ENCODE results near the gene RCSD1. TPM values are rescaled to one million over a fixed set of nuclear protein-coding genes. Genes with fewer than 3 reads are reported as not detected.

Gene RCSD1
- polyA plus RNA-seq, 1 donor = 60.8 TPM

DNA sequence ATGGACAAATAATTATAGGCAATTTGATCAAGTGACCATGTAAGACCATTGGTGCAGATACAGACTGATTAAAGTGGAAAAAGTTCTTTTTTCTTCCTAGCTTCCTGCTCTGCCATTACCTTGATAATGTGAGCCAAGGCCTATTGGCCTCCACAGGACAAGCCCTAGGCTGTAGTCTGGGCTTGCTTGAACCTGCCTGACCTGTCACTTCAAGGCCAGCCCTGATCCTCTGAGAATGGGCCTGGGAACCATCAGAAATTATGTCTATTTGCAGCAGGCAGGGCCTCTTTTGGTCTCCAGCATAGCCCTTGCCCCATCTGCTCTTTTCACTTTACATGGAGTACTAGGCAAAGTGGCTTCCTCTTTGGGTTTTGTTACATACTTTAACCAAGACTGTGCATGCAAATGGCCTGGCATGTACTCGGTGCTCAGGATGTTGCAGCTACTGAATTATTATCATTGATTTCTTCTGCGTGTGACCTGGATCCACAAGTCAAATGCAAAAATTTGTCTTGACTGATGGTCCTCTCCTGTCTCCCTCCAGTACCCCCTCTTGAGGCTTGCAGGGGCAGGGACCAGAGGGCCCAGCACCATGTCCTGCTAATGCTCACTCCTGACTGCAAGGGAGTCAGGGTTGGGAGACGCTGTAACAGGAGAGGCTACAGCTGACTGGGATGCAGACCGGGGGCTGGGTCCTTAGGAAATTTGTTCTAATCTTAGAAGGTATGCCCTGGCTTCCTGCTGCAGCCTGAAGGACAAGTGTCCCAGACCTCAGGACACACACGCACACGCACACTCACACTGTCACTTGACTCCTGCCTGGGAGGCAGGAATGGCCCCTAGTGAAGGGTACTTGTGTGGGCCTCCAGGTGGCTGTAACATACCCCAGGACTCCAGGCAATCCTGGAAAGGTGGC lies 39.4 kb downstream of the RCSD1 start:
- DNase-seq = no peak

DNA sequence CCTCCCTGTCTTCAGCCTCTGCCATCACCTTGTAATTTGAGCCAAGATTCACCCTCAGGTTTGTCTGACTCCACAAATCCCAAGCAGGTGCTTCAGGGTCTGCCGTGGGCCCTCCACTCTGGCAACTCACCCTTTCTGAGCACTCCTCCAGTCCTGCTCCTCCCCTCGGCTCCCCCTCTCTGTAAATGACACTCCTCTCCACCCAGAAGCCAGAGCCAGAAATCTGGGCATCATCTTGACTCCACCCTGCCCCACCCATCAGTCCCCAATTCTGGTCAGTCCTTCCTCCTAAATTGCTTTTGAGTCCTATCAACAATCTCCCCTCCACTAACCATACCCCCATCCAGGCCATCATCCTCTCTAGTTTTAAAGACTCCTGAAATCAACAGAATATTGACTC lies 40.5 kb downstream of the RCSD1 start:
- no peak for DNase-seq

DNA sequence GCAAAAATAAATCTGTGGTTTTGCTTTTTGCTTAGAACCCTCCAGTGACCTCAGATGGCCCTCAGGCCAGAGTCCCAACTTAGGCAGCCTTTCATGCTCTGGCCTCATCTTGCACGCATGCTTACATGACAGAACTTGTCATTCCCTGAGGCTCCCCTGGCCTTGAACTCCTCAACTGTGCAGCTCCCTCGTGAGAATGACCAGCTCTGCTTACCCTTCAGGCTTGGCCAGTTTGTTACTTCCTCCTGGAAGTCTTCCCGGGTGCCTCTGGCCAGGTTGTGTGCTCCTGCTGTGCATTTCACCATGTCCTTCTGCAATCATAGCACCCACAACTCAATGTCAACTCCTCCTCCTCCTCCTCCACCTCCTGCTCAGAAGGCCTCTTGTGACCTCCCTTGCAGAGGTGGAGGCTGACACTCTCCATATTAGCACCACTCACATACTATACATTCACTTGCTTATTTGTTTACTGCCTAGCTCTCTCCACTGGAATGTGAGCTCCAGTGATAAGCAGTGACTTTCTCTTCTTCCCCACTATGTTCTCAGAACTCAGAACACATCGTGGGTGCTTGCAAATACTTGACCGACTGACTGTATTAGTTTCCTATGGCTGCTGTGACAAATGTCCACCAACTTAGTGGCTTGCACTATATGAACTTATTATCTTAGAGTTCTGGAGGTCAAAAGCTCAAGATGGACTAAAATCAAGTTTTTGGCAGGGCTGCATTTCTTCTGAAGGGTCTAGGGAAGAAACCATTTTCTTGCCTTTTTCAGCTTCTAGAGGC lies 41.9 kb downstream of the RCSD1 start:
- DNase-seq = no peak

DNA sequence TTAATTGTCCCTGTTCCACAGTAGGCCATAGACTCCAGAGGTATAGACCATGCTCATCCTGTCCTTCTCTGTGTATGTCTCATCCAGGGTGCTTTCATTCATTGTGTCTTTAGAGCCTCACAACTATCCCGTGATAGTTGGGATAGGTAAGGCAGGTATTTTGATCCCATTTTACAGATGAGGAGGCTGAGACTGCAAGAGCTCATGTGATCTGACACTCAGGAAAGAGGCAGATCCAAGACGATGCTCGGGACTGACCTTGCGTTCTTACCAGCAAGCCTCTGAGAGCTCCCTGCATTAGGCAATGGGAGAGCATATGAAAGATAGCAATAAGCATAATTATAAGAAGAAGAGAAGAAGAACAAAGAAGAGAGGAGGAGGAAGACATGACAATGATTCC lies 42.8 kb downstream of the RCSD1 start:
- DNase-seq = no peak

DNA sequence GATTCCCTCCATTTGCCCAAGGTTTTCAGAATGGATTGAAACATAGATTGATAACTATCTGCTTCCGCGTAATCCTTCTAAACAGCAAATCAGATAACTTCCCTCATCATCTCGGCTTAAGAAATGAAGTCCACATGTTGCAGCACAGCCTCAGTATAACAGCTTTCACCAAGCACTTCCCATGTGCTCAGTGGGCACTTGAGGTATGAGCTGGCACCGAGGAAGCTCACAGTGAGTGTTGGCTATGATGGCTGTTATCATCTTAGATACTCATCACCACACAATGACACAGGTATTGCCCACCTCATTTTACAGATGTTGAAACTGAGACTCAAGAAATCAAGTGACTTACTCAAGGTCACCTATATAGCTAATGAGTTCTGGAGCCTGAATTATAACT lies 43.2 kb downstream of the RCSD1 start:
- no peak for DNase-seq

DNA sequence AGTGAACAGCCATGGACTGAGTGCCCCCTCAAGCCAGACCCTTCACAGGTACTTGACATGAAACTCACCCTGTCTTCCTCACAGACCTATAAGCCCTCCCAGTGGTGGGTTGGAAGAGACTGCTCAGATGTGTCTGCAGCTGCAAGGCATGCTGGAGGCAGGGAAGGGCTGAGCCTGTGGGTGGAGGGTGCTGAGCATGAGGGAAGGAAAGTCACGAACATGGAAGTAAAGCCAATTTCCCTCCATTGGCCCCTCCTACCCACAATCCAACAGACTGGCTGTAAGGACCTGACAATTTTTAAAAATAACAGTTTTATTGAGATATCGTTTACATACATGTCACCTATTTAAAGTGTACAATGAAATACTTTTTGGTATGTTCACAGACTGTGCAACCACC lies 44.1 kb downstream of the RCSD1 start:
- DNase-seq = no peak

DNA sequence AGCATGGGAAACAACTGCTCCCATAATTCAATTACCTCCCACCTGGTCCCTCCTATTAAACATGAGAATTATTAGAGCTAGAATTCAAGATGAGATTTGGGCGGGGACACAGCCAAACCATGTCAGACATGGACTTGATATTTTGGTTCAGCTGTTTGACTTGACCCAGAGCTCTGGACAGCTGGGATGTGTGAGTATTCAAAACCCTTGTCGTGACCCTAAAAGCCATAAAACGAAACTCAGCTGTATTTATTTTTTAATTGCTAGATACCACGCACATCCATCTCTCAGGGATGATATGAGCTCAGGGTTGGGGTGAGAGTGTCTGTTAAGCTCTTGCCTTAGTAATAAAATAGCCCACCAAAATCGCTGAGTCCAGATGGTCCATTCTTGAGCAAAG lies 45.4 kb downstream of the RCSD1 start:
- no peak for DNase-seq

DNA sequence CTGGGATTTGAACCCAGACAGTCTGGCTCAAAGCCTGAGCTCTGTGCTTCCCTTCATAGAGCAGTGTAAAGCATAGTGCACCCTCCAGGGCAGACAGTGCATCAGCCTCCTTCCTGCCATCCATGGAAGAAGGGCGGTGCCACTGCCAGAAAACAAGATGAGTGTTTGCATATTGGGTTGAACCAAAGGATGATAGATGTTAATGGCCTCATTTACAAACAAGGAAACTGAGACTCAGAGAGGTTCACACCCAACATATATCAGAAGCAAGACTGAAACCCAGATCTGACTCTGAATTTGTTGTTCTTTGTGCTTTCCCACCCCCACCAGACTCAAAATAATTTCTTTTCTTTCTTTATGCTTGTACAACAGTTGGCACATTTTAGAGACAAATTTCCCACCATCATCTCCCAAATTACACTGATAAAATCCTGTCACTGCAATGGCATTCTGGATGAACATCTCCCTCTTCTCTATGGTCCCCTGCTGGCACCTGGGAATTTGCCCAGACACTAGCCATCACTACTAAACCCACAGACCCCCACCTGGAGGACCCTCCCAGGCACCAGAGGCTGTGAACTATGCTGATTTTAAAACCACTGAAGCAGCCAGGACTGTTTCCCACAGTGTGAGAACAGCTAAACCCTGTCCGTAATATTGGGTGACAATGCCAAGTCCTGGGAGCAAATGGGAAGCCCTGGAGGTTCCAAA lies 46.3 kb downstream of the RCSD1 start:
- DNase-seq = no peak

DNA sequence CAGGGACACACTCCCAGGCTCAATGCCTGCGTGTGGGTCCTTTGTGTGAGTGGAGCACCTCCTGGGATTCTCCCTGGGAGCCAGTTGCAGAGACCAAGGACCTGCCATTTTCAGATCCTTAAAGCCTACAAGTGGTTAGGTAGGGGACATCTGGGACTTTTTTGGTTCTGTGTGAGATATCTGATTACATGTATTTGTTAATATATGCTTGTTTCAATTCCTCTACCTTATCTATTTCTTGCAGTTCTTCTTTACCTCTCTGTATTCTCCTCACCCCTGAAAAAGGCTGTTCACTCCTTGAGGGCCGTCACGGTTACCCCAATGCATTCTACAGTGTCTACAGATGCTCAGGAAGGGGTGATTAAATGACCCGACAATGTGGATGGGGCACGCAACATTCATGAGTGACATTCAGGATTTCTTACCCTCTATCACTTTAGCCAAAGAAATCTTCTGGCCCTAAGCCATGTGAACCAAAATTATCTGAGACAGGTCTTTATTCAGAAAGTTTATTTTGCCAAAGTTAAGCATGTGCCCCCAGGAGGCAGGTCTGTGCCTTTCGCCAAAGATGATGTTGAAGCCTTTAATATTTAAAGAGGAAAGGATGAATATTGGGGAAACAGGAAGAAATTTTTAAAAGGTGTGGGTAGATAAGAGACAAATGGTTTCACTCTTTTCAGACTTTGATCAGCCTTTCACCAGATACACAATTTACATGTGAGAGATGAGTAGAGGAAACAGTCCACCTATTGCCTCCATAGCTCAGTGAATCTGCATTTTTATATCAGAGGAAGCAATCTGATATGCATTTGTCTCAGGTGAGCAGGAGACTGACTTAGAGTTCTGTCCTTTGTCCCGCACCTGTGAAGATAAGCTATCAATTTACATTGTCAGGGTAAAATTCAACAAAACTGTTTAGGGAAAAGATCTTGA lies 47.1 kb downstream of the RCSD1 start:
- DNase-seq = no peak

DNA sequence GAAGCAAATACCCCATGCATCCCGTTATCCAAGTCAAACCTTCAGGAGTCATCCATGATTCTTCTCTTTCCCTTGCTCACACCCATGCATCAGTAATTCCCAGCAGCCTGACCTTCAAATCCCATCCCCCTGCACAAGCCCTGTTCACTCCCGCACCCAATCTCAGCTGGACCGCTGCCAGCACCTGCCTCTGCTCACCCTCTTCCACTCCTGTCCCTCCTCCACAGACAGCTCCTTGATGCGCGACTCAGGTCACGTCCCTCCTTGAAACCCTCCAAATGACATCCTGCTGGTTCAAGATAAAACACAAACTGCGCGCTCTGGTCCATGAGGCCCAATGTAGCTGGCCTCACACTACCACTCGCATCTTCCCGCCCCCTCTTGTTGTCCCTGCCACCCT lies 48.4 kb downstream of the RCSD1 start:
- no peak for DNase-seq

DNA sequence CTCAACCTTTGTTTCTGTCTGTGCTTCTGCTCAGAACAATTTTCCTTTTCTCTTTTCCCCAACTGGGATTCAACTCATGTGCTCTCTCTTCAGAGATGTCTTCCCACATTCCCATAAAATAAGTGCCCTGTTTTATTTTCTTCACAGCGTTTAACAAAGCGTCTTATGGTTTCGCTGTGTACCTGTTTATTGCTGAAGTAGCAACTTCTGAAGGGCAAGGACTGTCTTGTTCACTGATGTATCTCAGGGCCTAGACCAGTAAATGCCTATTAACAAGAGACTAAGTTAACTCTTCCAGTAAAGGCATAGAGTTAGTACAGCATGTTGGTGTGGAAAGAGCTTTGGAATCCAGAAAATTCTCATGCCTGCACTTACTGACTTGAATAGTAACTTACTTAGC lies 48.8 kb downstream of the RCSD1 start:
- DNase-seq = no peak

DNA sequence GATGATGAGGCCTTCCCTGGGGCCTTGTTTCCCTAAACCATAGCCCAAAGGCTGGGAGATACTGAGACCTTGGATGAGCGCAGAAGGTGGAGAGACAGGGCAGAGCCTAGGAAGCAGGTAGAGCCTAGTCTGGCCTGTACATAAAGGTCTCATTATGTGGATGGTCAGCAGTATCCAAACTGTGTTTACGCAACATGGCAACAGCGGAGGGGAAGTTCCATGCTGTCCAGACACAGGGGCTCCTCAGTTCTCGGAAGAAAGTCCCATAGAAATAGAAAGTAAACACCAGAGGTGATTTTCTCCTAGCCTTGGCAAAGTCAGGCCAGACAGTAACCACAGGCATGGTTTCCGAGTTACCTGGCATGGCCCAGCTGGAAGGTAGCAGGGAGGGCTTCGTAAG lies 49.7 kb downstream of the RCSD1 start:
- no peak for DNase-seq

DNA sequence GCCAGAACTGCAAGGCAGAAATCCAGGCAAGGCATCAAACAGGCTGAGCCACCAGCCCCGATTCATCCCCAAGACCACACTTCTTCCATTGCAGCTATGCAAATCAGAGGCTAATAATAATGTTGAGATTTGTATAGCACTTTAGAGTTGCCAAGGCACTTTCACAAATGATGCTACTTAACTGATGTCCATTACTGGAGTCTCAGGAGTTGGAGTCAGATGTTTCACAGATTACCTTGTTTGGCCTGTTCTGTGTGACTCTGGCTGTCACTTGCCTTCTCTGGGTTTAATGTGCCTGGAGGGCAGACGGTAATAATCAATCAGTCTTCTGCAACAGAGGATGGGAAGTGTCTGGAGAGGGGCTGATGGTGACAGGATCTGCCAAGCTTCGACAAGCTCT lies 51.0 kb downstream of the RCSD1 start:
- no peak for DNase-seq

DNA sequence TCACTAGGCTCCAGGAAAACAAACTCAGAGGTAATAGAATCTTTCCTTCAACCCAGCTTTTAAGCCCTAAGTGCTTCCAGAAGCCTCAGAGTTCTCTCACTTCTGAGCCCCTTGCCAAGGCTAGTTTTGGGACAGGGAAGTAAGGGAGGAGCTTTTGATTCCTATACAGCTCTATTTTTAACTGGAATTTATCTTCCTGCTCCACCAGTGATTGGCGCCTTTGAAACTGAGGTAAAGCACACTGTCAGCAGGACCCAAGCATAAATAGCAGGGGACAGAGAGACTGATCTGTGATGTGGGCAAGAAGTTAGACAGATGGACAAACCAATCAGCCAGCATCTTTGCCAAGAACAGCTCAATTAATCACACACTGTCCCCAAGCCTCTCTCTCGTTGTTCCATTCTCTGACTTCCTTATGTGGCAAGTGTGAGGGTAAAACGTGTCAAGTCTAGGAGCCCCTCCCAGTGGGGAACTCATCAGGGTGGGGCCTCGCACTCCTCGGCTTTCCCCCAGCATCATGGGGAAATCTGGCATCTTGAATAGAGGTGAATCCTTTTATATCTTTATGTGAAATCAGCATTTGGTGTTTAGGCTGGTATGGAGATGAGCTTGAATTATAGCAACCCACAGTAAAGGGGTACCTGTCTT lies 51.5 kb downstream of the RCSD1 start:
- peak; percentile 74 for DNase-seq

DNA sequence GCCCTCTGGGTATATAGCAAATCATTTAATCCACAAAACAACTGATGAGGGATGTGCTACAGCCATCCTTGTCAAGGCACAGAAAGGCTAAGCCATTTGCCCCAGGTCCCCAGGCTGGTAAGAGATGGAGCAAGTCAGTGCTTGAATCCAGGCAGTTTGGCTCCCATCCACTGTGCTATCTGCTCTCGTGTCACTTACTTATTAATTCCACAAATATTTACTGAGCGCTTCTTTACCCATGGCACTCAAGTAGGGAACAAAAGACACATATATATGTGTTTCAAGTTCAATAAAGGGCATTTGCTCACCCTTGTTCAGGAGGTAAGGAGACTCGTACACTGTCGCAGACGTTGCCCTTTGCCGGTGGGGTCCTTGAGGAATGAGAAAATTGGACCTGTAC lies 53.2 kb downstream of the RCSD1 start:
- DNase-seq = no peak

DNA sequence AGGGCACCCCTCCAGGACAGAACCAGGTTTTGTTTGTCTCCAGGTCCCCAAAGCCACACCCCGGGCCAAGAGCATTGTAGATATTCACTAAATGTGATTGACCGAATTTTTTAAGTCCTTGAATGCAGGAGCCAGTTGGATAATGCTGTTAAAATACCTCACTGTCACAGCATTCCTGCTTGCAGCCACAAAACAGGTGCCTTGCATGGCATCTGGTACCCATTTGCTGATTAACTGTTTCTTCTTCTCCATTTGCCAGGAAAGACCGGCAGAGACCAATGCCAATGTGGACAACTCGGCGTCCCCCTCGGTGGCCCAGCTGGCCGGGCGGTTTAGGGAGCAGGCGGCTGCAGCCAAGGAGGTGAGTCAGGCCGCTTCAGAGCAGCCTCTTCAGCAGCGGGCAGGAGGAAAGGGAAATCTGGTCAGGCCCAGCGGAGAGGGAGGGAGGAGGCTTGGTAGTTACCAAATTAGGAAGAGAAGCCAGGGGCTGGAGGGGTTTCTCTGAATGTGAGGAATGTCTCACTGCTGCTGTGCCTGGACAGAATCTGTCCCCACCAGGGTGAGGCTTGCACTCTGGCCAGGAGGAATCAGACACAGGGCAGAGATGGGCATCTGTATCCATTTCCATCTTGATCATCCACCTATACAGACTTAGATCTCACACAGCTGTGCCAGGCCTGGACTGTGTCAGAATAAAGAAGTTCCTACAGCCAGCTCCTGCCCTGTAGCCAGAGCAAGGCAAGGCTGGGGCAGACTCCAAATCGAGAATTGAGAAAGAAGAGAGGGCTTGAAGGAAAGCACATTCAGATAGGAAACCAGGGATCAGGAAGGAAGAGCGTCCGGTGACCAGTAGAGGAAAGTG lies 53.8 kb downstream of the RCSD1 start:
- no peak for DNase-seq

DNA sequence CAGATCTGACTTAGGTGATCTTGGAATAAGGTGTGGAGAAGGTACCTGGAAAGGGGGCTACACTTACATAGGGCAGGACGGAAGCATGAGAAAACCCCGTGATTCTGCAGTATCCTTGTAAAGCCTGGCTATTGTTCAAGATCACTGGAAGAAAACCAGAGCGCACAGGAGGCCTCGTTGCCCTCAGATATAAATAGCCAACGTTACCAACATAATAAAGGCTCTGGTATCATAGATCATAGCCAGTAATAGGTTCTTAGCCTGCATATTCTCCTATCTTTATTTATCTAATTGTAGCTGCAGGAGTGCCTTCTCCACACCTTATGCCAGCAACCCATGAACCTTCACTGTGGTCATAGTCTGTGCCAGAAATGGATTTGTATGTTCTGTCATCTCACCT lies 55.8 kb downstream of the RCSD1 start:
- no peak for DNase-seq

DNA sequence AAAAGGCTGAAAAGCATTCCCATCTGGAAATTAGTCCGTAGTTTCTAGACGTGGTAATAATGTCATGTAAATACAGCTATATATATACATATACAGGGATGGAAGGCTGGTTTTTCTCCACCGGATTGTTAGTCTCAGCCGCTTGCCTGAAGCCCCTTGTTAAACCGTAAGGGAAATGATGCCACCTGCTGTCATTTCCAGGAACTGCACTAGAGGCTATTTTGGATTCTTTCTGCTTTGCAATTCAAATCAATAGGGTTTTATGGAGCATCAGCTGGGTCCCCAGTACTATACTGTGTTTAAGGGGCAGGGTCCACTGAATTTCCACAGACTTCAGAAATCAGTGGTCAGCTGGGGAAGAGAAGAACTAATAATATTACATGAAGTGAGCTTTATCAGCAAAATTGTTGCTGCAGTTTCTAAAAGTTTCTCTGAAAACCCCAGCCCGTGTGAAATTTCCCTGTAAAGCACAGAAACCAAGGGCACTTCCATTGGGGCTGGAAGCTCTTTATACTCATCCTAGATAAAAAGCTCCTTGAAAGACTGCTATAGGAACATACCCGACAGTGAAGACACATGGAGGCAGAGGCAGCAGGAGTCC lies 58.0 kb downstream of the RCSD1 start:
- DNase-seq = peak; percentile 80

DNA sequence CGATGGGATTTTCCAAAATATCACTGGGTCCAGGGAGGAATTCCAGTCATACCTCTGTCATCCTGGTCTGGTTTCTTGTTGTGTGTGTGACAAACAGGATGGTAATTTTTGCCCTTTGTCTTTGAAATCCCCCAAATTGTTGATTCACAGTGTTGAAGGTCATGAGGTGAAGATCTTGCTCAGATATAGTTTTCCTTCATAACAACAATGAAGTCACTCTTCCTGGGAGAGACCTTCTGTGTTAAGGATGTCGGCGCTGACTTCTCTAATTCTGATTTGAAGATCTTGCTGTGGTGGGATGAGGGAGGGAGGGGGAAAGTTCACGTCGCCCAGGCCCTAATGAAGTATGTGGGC lies 59.5 kb downstream of the RCSD1 start:
- DNase-seq = no peak

DNA sequence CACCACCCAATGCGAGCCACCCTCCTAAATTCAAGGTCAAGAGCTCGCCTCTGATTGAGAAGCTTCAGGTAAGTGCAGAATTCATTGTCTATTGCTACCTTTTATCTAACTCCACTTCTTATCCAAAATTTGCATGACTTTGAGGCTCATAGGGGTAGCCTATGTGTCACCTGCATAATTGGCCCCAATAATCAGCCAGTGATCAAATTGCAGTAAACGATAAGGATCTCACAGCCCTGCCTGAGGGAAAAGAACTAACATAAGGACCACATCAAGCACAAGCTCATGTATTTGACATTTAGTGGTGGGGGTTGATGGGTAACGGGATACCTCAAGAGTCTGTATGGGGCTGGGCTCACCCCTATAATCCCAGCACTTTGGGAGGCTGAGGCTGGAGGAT lies 60.0 kb downstream of the RCSD1 start:
- DNase-seq = no peak

Data from hindlimb muscle (tissue), 1 donor.